HG02885 (cell line): ENCODE results near the gene NFS1.
"Not testable (repeated sequence)": the region's sequence is repeated elsewhere in the genome, so short reads cannot be mapped to it uniquely, and the experiment has no call there.

Source experiments
- ATAC-seq: cut with Tn5 transposase; IDR thresholded peaks from one replicate; pipeline ENCODE4 v1.9.1; 2021; ENCODE audit warnings: mild to moderate bottlenecking; ENCODE audit not compliant: unreplicated experiment, poor library complexity

Gene NFS1

GRCh38 chr20:35729836-35730582, 30.9 kb upstream of the NFS1 start:
- ATAC-seq, result no peak

- ATAC-seq, result no peak
Observed at GRCh38 chr20:35729283-35729807, 30.2 kb upstream of the NFS1 start.

- no peak for ATAC-seq
Observed at GRCh38 chr20:35726842-35727711, 27.9 kb upstream of the NFS1 start.

GRCh38 chr20:35724321-35725230, 25.4 kb upstream of the NFS1 start:
- ATAC-seq, result no peak

GRCh38 chr20:35723652-35724320, 24.6 kb upstream of the NFS1 start:
- ATAC-seq, result not testable (repeated sequence)

- not testable (repeated sequence) for ATAC-seq
Observed at GRCh38 chr20:35723275-35723639, 24.1 kb upstream of the NFS1 start.

- no peak for ATAC-seq
Observed at GRCh38 chr20:35721621-35722020, 22.5 kb upstream of the NFS1 start.

- no peak for ATAC-seq
Observed at GRCh38 chr20:35721219-35721618, 22.1 kb upstream of the NFS1 start.

- ATAC-seq, result no peak
Observed at GRCh38 chr20:35720165-35721123, 21.3 kb upstream of the NFS1 start.

GRCh38 chr20:35719717-35720116, 20.6 kb upstream of the NFS1 start:
- no peak for ATAC-seq

GRCh38 chr20:35718972-35719635, 20.0 kb upstream of the NFS1 start:
- no peak for ATAC-seq

- ATAC-seq, result not testable (repeated sequence)
Observed at GRCh38 chr20:35718321-35718720, 19.2 kb upstream of the NFS1 start.

- no peak for ATAC-seq
Observed at GRCh38 chr20:35716330-35716729, 17.2 kb upstream of the NFS1 start.

GRCh38 chr20:35715652-35716051, 16.5 kb upstream of the NFS1 start:
- ATAC-seq, result no peak

- ATAC-seq, result no peak
Observed at GRCh38 chr20:35714127-35714526, 15.0 kb upstream of the NFS1 start.

- not testable (repeated sequence) for ATAC-seq
Observed at GRCh38 chr20:35713120-35713519, 14.0 kb upstream of the NFS1 start.

GRCh38 chr20:35711588-35712209, 12.5 kb upstream of the NFS1 start:
- no peak for ATAC-seq
